Subcutaneous adipose tissue (tissue), 4 donors: ENCODE results near the gene ELAPOR2. TPM values are rescaled to one million over a fixed set of nuclear protein-coding genes. Genes with fewer than 3 reads are reported as not detected.

Source experiments
- total RNA-seq, 4 donors: library from RNA; depleted of rRNA; stranded (reverse); fragments of >200 nt; gene quantifications; one replicate each; pipeline ENCODE4 v1.1.0, GENCODE V29; 2016
- TF ChIP-seq, protein P1 (sequence below): fragments of 450-650 bp; IDR thresholded peaks from one replicate; pipeline ENCODE4 v1.5.1; 2016; ENCODE audit warnings: low read depth, mild to moderate bottlenecking, control low read depth, antibody characterized with exemption, moderate library complexity

ELAPOR2 gene
- total RNA-seq, 4 donors from 2014 or later: 20.4 to 29.5 (median 26.4) TPM

DNA sequence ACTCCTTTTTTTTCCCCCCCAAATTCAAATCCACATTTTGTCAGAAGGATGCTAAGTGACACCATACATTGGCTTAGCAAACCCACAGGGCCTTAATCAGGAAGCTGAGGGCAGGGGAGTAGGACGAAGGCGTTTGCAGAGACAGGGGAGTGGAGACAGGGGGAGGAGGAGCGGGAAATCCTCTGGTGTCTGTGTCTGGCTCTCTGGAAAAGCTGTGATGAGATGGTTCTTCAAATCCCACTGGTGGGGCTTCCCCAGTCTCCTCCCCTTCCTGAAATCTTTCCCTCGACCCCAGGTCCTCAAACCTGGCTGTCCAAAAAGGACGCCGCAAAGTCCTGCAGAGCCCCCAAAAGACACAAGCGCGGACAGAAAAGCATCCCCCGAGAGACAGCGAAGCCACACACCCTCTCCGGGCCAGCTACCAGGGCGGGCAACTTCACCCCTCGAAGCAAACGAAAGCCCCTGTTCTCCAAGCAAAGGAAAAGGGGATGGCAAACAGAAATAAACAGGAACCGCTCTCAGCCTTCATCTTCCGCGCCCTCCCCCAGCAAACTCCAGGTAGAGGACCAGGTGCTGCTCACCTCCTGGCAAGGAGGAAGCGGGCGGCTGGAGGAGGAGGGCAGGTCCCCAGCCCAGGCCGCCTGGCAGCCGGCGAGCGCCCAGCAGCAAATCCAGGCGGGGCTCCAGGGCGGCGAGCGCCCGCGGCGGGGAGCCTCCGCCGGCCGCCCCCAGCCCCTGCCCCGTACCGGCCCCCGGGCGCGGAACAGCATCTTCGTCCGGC is 520 bp downstream of the ELAPOR2 start:
- TF ChIP-seq, protein P1, sequence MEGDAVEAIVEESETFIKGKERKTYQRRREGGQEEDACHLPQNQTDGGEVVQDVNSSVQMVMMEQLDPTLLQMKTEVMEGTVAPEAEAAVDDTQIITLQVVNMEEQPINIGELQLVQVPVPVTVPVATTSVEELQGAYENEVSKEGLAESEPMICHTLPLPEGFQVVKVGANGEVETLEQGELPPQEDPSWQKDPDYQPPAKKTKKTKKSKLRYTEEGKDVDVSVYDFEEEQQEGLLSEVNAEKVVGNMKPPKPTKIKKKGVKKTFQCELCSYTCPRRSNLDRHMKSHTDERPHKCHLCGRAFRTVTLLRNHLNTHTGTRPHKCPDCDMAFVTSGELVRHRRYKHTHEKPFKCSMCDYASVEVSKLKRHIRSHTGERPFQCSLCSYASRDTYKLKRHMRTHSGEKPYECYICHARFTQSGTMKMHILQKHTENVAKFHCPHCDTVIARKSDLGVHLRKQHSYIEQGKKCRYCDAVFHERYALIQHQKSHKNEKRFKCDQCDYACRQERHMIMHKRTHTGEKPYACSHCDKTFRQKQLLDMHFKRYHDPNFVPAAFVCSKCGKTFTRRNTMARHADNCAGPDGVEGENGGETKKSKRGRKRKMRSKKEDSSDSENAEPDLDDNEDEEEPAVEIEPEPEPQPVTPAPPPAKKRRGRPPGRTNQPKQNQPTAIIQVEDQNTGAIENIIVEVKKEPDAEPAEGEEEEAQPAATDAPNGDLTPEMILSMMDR: no peak

DNA sequence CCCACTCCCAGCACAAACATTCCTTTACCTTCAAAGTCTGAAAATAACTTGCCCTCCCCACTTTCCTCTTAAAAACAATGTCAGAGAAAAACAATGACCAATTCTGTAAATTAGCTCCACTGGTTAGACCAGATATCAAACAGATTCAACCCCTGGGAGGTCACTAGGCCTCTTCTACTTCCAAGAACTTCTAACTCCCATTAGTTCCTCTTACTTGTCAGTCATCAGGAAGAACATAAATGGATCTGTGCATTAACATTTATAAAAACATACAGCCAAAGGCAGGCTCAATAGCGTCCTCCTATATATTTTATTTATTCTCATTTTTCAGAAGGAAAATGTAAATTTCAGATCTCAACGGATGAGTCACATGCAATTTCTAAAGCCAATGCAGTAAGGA is 2.2 kb downstream of the ELAPOR2 start:
- TF ChIP-seq, protein P1: no peak

DNA sequence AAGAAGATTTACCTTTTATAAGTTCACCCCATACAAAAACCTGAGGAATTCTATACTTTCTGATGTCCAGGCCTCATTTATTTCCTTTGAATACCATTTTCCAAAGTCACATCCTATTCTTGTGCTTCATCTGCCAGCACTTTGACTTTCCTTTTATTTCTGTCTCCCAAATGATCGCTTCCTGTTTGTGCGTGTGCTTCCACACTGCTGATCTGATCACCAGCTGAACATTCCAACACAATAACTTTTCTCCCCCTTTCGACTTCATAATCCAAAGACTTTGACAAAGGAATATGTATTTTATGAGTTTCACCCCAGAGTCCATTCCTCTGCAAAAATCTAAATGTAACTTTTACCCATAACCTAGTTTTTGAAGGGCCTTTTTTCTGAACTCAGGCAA is 3.1 kb downstream of the ELAPOR2 start:
- TF ChIP-seq, protein P1: no peak

DNA sequence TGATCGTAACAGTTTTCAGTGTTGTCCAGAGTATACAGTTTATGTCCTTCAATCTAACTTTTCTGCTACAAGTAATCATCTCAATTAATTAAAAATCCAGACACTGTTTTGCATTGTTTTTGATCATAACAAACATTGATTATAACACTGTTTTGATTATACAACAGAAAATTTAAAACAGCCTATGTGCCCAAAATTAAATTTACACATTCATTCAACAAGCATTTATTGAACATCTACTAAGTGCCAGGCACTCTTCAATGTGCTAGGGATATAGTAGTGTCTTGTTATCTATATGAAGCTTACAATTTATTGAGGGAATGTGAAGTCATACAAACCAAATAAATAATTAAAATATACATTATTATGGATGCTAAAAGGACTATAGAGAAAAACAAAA is 10.6 kb downstream of the ELAPOR2 start:
- TF ChIP-seq, protein P1: no peak

DNA sequence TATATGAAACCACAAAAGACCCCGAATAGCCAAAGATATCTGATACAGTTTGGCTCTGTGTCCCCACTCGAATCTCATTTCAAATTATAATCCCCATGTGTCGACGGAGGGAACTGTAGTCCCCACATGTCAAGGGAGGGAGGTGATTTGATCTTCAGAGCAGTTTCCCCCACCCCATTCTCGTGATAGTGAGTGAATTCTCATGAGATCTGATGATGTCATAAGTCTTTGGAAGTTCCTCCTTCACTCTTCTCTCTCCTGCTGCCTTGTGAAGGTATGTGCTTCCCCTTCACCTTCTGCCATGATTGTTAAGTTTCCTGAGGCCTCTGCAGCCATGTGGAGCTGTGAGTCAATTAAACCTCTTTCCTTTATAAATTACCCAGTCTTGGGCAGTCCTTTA is 13.0 kb downstream of the ELAPOR2 start:
- TF ChIP-seq, protein P1: no peak

DNA sequence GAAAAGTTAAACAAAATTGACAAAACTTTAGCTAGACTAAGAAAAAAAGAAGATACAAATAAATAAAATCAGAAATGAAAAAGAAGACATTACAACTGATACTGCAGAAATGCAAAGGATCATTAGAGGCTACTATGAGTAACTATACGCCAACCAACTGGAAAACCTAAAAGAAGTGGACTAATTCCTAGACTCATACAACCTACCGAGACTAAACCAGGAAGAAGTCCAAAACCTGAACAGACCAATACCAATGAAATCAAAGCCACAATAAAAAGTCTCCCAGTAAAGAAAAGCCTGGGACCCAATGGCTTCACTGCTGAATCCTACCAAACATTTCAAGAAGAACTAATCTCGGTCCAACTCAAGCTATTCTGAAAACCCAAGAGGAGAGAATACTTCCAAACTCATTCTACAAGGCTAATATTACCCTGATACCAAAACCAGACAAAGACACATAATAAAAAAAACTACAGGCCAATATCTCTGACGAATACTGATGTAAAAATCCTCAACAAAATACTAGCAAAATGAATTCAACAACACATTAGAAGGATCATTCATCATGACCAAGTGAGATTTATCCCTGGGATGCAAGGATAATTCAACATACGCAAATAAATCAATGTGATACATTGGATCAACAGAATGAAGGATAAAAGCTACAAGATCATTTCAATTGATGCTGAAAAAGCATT is 20.3 kb downstream of the ELAPOR2 start:
- TF ChIP-seq, protein P1: no peak

DNA sequence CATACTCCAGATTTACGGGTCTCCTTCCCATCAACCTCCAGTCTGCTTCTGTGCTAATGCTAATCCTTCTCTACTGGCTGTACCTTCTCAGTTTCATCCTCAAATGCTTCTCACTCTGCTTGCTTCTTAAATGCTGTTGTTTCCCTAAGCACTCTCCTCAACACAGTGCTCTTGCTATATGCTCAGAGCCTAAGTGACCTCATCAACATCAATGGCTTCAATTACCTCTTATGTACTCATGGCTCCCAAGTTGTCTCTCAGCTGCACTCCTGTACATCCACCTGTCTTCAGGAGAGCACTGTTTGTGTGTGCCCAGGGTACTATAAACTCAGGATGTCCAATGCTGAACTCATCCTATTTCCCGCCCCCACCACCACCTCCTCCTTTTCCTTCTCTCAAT is 22.5 kb downstream of the ELAPOR2 start:
- TF ChIP-seq, protein P1: no peak
